ENCODE data around the gene FAM81A.

The FAM81A gene

DNA sequence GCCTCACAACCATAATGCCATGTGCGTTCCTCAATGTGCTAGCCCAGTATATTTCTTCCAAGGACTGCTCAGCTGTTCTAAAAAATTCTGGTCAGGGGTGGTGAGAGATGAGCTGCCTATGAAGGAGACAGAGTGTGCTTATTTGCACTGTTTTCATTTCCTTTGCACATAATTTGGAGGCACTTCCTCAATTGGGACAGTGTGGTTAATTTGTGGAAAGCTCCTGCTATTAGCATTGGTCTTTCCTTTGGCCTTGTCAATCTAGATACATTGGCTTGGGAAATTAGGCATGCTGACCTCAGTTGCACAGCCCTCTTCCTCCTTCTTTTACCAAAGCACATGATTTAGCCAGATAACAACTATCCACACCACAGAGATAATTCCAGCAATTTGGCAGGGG, 9.4 kb downstream of the FAM81A start:
- TF ChIP-seq ZFP30 (CRISPR knock-in tag; IDR thresholded peaks at IDR 0.05) (no peak), BACH2 (CRISPR knock-in tag; IDR thresholded peaks at IDR 0.05; ENCODE audit: borderline replicate concordance) (no peak), TCF4 (CRISPR knock-in tag; IDR thresholded peaks at IDR 0.05; ENCODE audit: borderline replicate concordance) (no peak), ZNF565 (CRISPR knock-in tag; conservative IDR thresholded peaks at IDR 0.05; ENCODE audit: low read depth) (no peak), ESRRG (CRISPR knock-in tag; IDR thresholded peaks at IDR 0.05) (no peak), ZFP3 (CRISPR knock-in tag; IDR thresholded peaks at IDR 0.05) (no peak), TOX (CRISPR knock-in tag; IDR thresholded peaks at IDR 0.05; ENCODE audit: borderline replicate concordance) (no peak), ZNF8 (CRISPR knock-in tag; IDR thresholded peaks at IDR 0.05) (no peak), TSHZ2 (CRISPR knock-in tag; IDR thresholded peaks at IDR 0.05) (no peak), SNAI2 (CRISPR knock-in tag; IDR thresholded peaks at IDR 0.05) (no peak), RARB (CRISPR knock-in tag; IDR thresholded peaks at IDR 0.05) (no peak)
- TF ChIP-seq, protein P1, sequence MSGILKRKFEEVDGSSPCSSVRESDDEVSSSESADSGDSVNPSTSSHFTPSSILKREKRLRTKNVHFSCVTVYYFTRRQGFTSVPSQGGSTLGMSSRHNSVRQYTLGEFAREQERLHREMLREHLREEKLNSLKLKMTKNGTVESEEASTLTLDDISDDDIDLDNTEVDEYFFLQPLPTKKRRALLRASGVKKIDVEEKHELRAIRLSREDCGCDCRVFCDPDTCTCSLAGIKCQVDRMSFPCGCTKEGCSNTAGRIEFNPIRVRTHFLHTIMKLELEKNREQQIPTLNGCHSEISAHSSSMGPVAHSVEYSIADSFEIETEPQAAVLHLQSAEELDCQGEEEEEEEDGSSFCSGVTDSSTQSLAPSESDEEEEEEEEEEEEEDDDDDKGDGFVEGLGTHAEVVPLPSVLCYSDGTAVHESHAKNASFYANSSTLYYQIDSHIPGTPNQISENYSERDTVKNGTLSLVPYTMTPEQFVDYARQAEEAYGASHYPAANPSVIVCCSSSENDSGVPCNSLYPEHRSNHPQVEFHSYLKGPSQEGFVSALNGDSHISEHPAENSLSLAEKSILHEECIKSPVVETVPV (CRISPR knock-in tag; IDR thresholded peaks at IDR 0.05) = no peak
- ATAC-seq = no peak

DNA sequence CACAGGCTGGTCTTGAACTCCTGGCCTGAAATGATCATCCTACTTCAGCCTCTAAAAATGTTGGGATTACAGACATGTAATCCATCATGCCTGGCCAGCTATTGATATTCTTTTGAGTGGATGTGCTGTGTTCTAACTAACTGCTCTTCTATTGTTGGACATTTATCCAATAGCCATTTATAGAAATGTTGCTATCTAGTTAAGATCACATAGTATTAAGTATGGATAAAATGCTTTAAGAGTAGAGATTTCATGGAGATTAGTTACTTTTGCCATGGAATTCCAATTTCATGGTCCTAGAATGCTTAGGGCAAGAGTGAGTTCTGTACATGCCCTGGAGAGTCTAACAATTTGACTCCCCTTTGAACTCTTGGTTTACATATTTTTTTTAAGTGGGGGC, 10.9 kb downstream of the FAM81A start:
- no peak for ATAC-seq
- no peak for TF ChIP-seq ISL1 (CRISPR knock-in tag; IDR thresholded peaks at IDR 0.05)
- TF ChIP-seq ESRRG (CRISPR knock-in tag; IDR thresholded peaks at IDR 0.05) = no peak
- no peak for TF ChIP-seq ZC3H10 (CRISPR knock-in tag; IDR thresholded peaks at IDR 0.05)
- TF ChIP-seq CSDC2 (CRISPR knock-in tag; IDR thresholded peaks at IDR 0.05) = no peak
- no peak for TF ChIP-seq SNAI2 (CRISPR knock-in tag; IDR thresholded peaks at IDR 0.05)
- no peak for TF ChIP-seq GLIS3 (CRISPR knock-in tag; IDR thresholded peaks at IDR 0.05)
- no peak for TF ChIP-seq TCF4 (CRISPR knock-in tag; IDR thresholded peaks at IDR 0.05; ENCODE audit: borderline replicate concordance)
- TF ChIP-seq ZNF70 (CRISPR knock-in tag; IDR thresholded peaks at IDR 0.05) = no peak
- TF ChIP-seq, protein P1 (CRISPR knock-in tag; IDR thresholded peaks at IDR 0.05) = no peak
- TF ChIP-seq ZFP3 (CRISPR knock-in tag; IDR thresholded peaks at IDR 0.05) = no peak
- TF ChIP-seq ZNF565 (CRISPR knock-in tag; conservative IDR thresholded peaks at IDR 0.05; ENCODE audit: low read depth) = no peak
- TF ChIP-seq, protein P2, sequence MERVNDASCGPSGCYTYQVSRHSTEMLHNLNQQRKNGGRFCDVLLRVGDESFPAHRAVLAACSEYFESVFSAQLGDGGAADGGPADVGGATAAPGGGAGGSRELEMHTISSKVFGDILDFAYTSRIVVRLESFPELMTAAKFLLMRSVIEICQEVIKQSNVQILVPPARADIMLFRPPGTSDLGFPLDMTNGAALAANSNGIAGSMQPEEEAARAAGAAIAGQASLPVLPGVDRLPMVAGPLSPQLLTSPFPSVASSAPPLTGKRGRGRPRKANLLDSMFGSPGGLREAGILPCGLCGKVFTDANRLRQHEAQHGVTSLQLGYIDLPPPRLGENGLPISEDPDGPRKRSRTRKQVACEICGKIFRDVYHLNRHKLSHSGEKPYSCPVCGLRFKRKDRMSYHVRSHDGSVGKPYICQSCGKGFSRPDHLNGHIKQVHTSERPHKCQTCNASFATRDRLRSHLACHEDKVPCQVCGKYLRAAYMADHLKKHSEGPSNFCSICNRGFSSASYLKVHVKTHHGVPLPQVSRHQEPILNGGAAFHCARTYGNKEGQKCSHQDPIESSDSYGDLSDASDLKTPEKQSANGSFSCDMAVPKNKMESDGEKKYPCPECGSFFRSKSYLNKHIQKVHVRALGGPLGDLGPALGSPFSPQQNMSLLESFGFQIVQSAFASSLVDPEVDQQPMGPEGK (CRISPR knock-in tag; IDR thresholded peaks at IDR 0.05; ENCODE audit: borderline replicate concordance) = no peak
- TF ChIP-seq TOX (CRISPR knock-in tag; IDR thresholded peaks at IDR 0.05; ENCODE audit: borderline replicate concordance) = no peak
- TF ChIP-seq, protein P3, sequence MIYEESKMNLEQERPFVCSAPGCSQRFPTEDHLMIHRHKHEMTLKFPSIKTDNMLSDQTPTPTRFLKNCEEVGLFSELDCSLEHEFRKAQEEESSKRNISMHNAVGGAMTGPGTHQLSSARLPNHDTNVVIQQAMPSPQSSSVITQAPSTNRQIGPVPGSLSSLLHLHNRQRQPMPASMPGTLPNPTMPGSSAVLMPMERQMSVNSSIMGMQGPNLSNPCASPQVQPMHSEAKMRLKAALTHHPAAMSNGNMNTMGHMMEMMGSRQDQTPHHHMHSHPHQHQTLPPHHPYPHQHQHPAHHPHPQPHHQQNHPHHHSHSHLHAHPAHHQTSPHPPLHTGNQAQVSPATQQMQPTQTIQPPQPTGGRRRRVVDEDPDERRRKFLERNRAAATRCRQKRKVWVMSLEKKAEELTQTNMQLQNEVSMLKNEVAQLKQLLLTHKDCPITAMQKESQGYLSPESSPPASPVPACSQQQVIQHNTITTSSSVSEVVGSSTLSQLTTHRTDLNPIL (CRISPR knock-in tag; IDR thresholded peaks at IDR 0.05; ENCODE audit: low read depth) = no peak
- TF ChIP-seq BACH2 (CRISPR knock-in tag; IDR thresholded peaks at IDR 0.05; ENCODE audit: borderline replicate concordance) = no peak
- TF ChIP-seq PPARA (CRISPR knock-in tag; IDR thresholded peaks at IDR 0.05; ENCODE audit: borderline replicate concordance) = no peak
- TF ChIP-seq ARNTL (CRISPR knock-in tag; IDR thresholded peaks at IDR 0.05; ENCODE audit: borderline replicate concordance, low read depth) = no peak

Data from SK-N-SH treated with all-trans-retinoic acid at 6 μM for 48 hours (cell line).